ENCODE data around the gene NTF3. TPM values are rescaled to one million over a fixed set of nuclear protein-coding genes. Genes with fewer than 3 reads are reported as not detected.

NTF3 gene
- not detected in 2 replicates for total RNA-seq
- not detected for total RNA-seq (2013)
- polyA plus RNA-seq: not detected in 2 replicates
- polyA minus RNA-seq: not detected in 2 replicates

GRCh38 chr12:5432011-5432400 lies at the start of gene NTF3:
Gene NTF3, plus strand, starts transcription at chr12:5432108. Its CDS starts 217 bp downstream, at chr12:5432325.
- Histone ChIP-seq H3K9ac (ENCODE audit: low read length) (peak within 1 kb of the TSS; percentile 54), H3K36me3 (replicated peaks in 1 of 2; ENCODE audit: control extremely low read depth in 1 of 2, control insufficient read depth in 1 of 2, extremely low read depth in 1 of 2, insufficient read depth in 2 of 2, low read length in 1 of 2) (no peaks in the 10 kb centered on the region), H3K79me2 (ENCODE audit: control insufficient read depth, insufficient read depth, low read length) (no peaks in the 10 kb centered on the region), H3K27me3 (replicated peaks in 1 of 4; ENCODE audit: control extremely low read depth in 1 of 4, control insufficient read depth in 3 of 4, insufficient read depth in 4 of 4, low read length in 3 of 4) (peaks cover 0 to 54% (median 45%) of the 10 kb centered on the region in 4 experiments), H3K4me3 (ENCODE audit: control extremely low read depth in 1 of 5, extremely low read depth in 1 of 5, insufficient read depth in 1 of 5, low read depth in 2 of 5, low read length in 4 of 5) (peak within 1 kb of the TSS in 2 of 5 experiments; percentile 34 to 53), H3K27ac (ENCODE audit: low read length in 2 of 2) (no peak within 1 kb of the TSS), H3K4me1 (ENCODE audit: control insufficient read depth in 2 of 2, insufficient read depth in 2 of 2, low read length in 2 of 2) (peaks cover 29 to 33% of the 10 kb centered on the region in 2 donors), H2AFZ (ENCODE audit: insufficient read depth, low read depth, low read length, poor library complexity, severe bottlenecking) (peak within 1 kb of the TSS; percentile 25), H3K4me2 (replicated peaks; ENCODE audit: low read depth, low read length, poor library complexity, severe bottlenecking) (peak within 1 kb of the TSS; percentile 69), H4K20me1 (ENCODE audit: control insufficient read depth, insufficient read depth, low read length, poor library complexity, severe bottlenecking) (no peaks in the 10 kb centered on the region), H3K9me3 (ENCODE audit: control extremely low read depth in 1 of 3, control insufficient read depth in 2 of 3, insufficient read depth in 1 of 3, low read length in 2 of 3) (peaks cover 0 to 10% (median 0%) of the 10 kb centered on the region in 3 donors)
- peaks cover 20% of the 10 kb centered on the region for H3K4me1 Mint-ChIP-seq
- no peaks in the 10 kb centered on the region for H3K9me3 Mint-ChIP-seq (ENCODE audit: insufficient read depth)
- H3K27me3 Mint-ChIP-seq: peaks cover 47% of the 10 kb centered on the region
- peak; percentile 37 for DNase-seq
- H3K27ac Mint-ChIP-seq: no peak within 1 kb of the TSS
- under 1% methylated on average over 20 of the region's 34 CpGs for WGBS (ENCODE audit: insufficient coverage)
- ChIA-PET CTCF (no interaction called here), POLR2A (no interaction called here)
- intact Hi-C loops (cut with micrococcal nuclease): no loop called here
- ATAC-seq (ENCODE audit: low read depth): no peak
- TF ChIP-seq EZH2 (IDR thresholded peaks at IDR 0.05; ENCODE audit: borderline replicate concordance, insufficient read depth, low read depth, low read length, poor library complexity, severe bottlenecking) (no peak), CTCF (IDR thresholded peaks at IDR 0.05) (no peak)
- peak within 1 kb of the TSS; percentile 81 for H3K4me3 Mint-ChIP-seq

GRCh38 chr12:5384015-5384414 lies 47.9 kb upstream of the NTF3 start:
- no peaks in the 10 kb centered on the region for H3K9me3 Mint-ChIP-seq (ENCODE audit: insufficient read depth)
- 100% methylated on average over 2 of the region's 4 CpGs for WGBS (ENCODE audit: insufficient coverage)
- Histone ChIP-seq H3K4me1 (ENCODE audit: control insufficient read depth in 2 of 2, insufficient read depth in 2 of 2, low read length in 2 of 2) (no peaks in the 10 kb centered on the region), H3K9me3 (ENCODE audit: control extremely low read depth in 1 of 3, control insufficient read depth in 2 of 3, insufficient read depth in 1 of 3, low read length in 2 of 3) (no peaks in the 10 kb centered on the region), H3K79me2 (ENCODE audit: control insufficient read depth, insufficient read depth, low read length) (no peaks in the 10 kb centered on the region), H3K36me3 (replicated peaks in 1 of 2; ENCODE audit: control extremely low read depth in 1 of 2, control insufficient read depth in 1 of 2, extremely low read depth in 1 of 2, insufficient read depth in 2 of 2, low read length in 1 of 2) (no peaks in the 10 kb centered on the region), H3K9ac (ENCODE audit: low read length) (no peak overlapping the region), H3K4me3 (ENCODE audit: control extremely low read depth in 1 of 5, extremely low read depth in 1 of 5, insufficient read depth in 1 of 5, low read depth in 2 of 5, low read length in 4 of 5) (no peak overlapping the region), H2AFZ (ENCODE audit: insufficient read depth, low read depth, low read length, poor library complexity, severe bottlenecking) (no peak overlapping the region), H3K4me2 (replicated peaks; ENCODE audit: low read depth, low read length, poor library complexity, severe bottlenecking) (no peak overlapping the region), H4K20me1 (ENCODE audit: control insufficient read depth, insufficient read depth, low read length, poor library complexity, severe bottlenecking) (no peaks in the 10 kb centered on the region), H3K27ac (ENCODE audit: low read length in 2 of 2) (no peak overlapping the region), H3K27me3 (replicated peaks in 1 of 4; ENCODE audit: control extremely low read depth in 1 of 4, control insufficient read depth in 3 of 4, insufficient read depth in 4 of 4, low read length in 3 of 4) (no peaks in the 10 kb centered on the region)
- peaks cover 12% of the 10 kb centered on the region for H3K27me3 Mint-ChIP-seq
- no peak overlapping the region for H3K27ac Mint-ChIP-seq
- no peaks in the 10 kb centered on the region for H3K4me1 Mint-ChIP-seq
- POLR2A ChIA-PET: no interaction called here
- DNase-seq: no peak
- ATAC-seq (ENCODE audit: low read depth): no peak
- TF ChIP-seq CTCF (IDR thresholded peaks at IDR 0.05): no peak
- no peak for TF ChIP-seq EZH2 (IDR thresholded peaks at IDR 0.05; ENCODE audit: borderline replicate concordance, insufficient read depth, low read depth, low read length, poor library complexity, severe bottlenecking)
- no peak overlapping the region for H3K4me3 Mint-ChIP-seq
- CTCF ChIA-PET: no interaction called here
- intact Hi-C loops (cut with micrococcal nuclease): no loop called here

All from B cell (primary cell).